ENCODE data around the gene NAP1L4.
"Not testable (repeated sequence)": the region's sequence is repeated elsewhere in the genome, so short reads cannot be mapped to it uniquely, and the experiment has no call there.

NAP1L4 gene

GRCh38 chr11:2921742-2922493 is 70.2 kb downstream of the NAP1L4 start:
- no peak for DNase-seq (ENCODE audit: low read depth)

- DNase-seq (ENCODE audit: low read depth) = no peak
Measured at GRCh38 chr11:2921261-2921660, 70.9 kb downstream of the NAP1L4 start.

- no peak for DNase-seq (ENCODE audit: low read depth)
Measured at GRCh38 chr11:2920343-2920742, 71.8 kb downstream of the NAP1L4 start.

GRCh38 chr11:2919837-2920236 is 72.3 kb downstream of the NAP1L4 start:
- DNase-seq (ENCODE audit: low read depth) = no peak

GRCh38 chr11:2919188-2919587 is 72.9 kb downstream of the NAP1L4 start:
- no peak for DNase-seq (ENCODE audit: low read depth)

- no peak for DNase-seq (ENCODE audit: low read depth)
Measured at GRCh38 chr11:2917842-2918490, 74.2 kb downstream of the NAP1L4 start.

GRCh38 chr11:2916892-2917645 is 75.1 kb downstream of the NAP1L4 start:
- no peak for DNase-seq (ENCODE audit: low read depth)

GRCh38 chr11:2916114-2916891 is 75.8 kb downstream of the NAP1L4 start:
- no peak for DNase-seq (ENCODE audit: low read depth)

- DNase-seq (ENCODE audit: low read depth) = no peak
Measured at GRCh38 chr11:2915473-2915872, 76.7 kb downstream of the NAP1L4 start.

GRCh38 chr11:2914455-2915195 is 77.5 kb downstream of the NAP1L4 start:
- no peak for DNase-seq (ENCODE audit: low read depth)

GRCh38 chr11:2913776-2914175 is 78.4 kb downstream of the NAP1L4 start:
- no peak for DNase-seq (ENCODE audit: low read depth)

- no peak for DNase-seq (ENCODE audit: low read depth)
Measured at GRCh38 chr11:2913019-2913431, 79.1 kb downstream of the NAP1L4 start.

- no peak for DNase-seq (ENCODE audit: low read depth)
Measured at GRCh38 chr11:2912498-2912897, 79.6 kb downstream of the NAP1L4 start.

GRCh38 chr11:2911785-2912391 is 80.2 kb downstream of the NAP1L4 start:
- no peak for DNase-seq (ENCODE audit: low read depth)

- no peak for DNase-seq (ENCODE audit: low read depth)
Measured at GRCh38 chr11:2911088-2911784, 80.9 kb downstream of the NAP1L4 start.

- no peak for DNase-seq (ENCODE audit: low read depth)
Measured at GRCh38 chr11:2910401-2910955, 81.7 kb downstream of the NAP1L4 start.

GRCh38 chr11:2909133-2909902 is 82.8 kb downstream of the NAP1L4 start:
- DNase-seq (ENCODE audit: low read depth) = no peak

- DNase-seq (ENCODE audit: low read depth) = no peak
Measured at GRCh38 chr11:2908130-2908529, 84.0 kb downstream of the NAP1L4 start.

GRCh38 chr11:2905299-2905698 is 86.8 kb downstream of the NAP1L4 start:
- not testable (repeated sequence) for DNase-seq (ENCODE audit: low read depth)
